Mammary epithelial cell (primary cell): ENCODE measurements around the gene COA4.

ENCODE experiments used
- CTCF ChIP-seq, 2 donors: IDR thresholded peaks in 1 of 2; conservative IDR thresholded peaks in 1 of 2; 2 replicates each; pipeline ENCODE4 v1.5.1; 2011 to 2012; ENCODE audit warnings: inconsistent platforms in 2 of 2, low read length in 2 of 2, mild to moderate bottlenecking in 2 of 2, control low read depth in 1 of 2, low read depth in 1 of 2; ENCODE audit not compliant: insufficient read depth in 1 of 2; ENCODE audit errors: extremely low read depth in 1 of 2
- EZH2 ChIP-seq: IDR thresholded peaks from 2 replicates; pipeline ENCODE4 v1.6.1; 2012; ENCODE audit warnings: low read length, inconsistent platforms, borderline replicate concordance

- TF ChIP-seq CTCF (conservative IDR thresholded peaks at IDR 0.05 in 1 of 2, IDR thresholded peaks at IDR 0.05 in 1 of 2; ENCODE audit: extremely low read depth in 1 of 2, insufficient read depth in 1 of 2, low read depth in 1 of 2, low read length in 2 of 2) (no peak), EZH2 (no peak)
Observed at GRCh38 chr11:73869332-73869949, 7.2 kb downstream of the COA4 start.
